ENCODE results near the gene GORASP1. TPM values are rescaled to one million over a fixed set of nuclear protein-coding genes. Genes with fewer than 3 reads are reported as not detected.

Gene GORASP1
- total and polyA plus RNA-seq, 2 experiments from 2014 or later: 69.3 to 135 TPM

- H3K9me3 ChIP-seq (ENCODE audit: low read depth): no peaks in the 10 kb centered on the region
- peak; percentile 7 for TF ChIP-seq CTCF (IDR thresholded peaks at IDR 0.05; ENCODE audit: low read depth, low read length)
- H3K27ac ChIP-seq: no peak overlapping the region
- H3K4me3 ChIP-seq: no peak overlapping the region
- no peaks in the 10 kb centered on the region for H3K4me1 ChIP-seq (ENCODE audit: low read depth)
- peaks cover 44% of the 10 kb centered on the region for H3K36me3 ChIP-seq
- DNase-seq (ENCODE audit: low read depth in 1 of 2, low spot score in 1 of 2): no peak
- no peaks in the 10 kb centered on the region for H3K27me3 ChIP-seq
Measured at GRCh38 chr3:39079530-39079929, 27.9 kb downstream of the GORASP1 start.

GRCh38 chr3:39075910-39076309, 31.5 kb downstream of the GORASP1 start:
- Histone ChIP-seq H3K4me1 (ENCODE audit: low read depth) (no peaks in the 10 kb centered on the region), H3K36me3 (peaks cover 46% of the 10 kb centered on the region), H3K4me3 (no peak overlapping the region), H3K27ac (no peak overlapping the region), H3K27me3 (no peaks in the 10 kb centered on the region), H3K9me3 (ENCODE audit: low read depth) (no peaks in the 10 kb centered on the region)
- TF ChIP-seq CTCF (IDR thresholded peaks at IDR 0.05; ENCODE audit: low read depth, low read length): no peak
- no peak for DNase-seq (ENCODE audit: low read depth in 1 of 2, low spot score in 1 of 2)

GRCh38 chr3:39068556-39068955, 38.9 kb downstream of the GORASP1 start:
- Histone ChIP-seq H3K27me3 (no peaks in the 10 kb centered on the region), H3K9me3 (ENCODE audit: low read depth) (no peaks in the 10 kb centered on the region), H3K27ac (no peak overlapping the region), H3K36me3 (peaks cover 35% of the 10 kb centered on the region), H3K4me1 (ENCODE audit: low read depth) (no peaks in the 10 kb centered on the region), H3K4me3 (no peak overlapping the region)
- no peak for TF ChIP-seq CTCF (IDR thresholded peaks at IDR 0.05; ENCODE audit: low read depth, low read length)
- no peak for DNase-seq (ENCODE audit: low read depth in 1 of 2, low spot score in 1 of 2)

- Histone ChIP-seq H3K9me3 (ENCODE audit: low read depth) (no peaks in the 10 kb centered on the region), H3K4me1 (ENCODE audit: low read depth) (no peaks in the 10 kb centered on the region), H3K36me3 (peaks cover 35% of the 10 kb centered on the region), H3K27me3 (no peaks in the 10 kb centered on the region), H3K4me3 (no peak overlapping the region), H3K27ac (no peak overlapping the region)
- DNase-seq (ENCODE audit: low read depth in 1 of 2, low spot score in 1 of 2): no peak
- TF ChIP-seq CTCF (IDR thresholded peaks at IDR 0.05; ENCODE audit: low read depth, low read length): no peak
Measured at GRCh38 chr3:39067286-39067685, 40.1 kb downstream of the GORASP1 start.

GRCh38 chr3:39065197-39065596, 42.2 kb downstream of the GORASP1 start:
- peak; percentile 54 for TF ChIP-seq CTCF (IDR thresholded peaks at IDR 0.05; ENCODE audit: low read depth, low read length)
- H3K9me3 ChIP-seq (ENCODE audit: low read depth): no peaks in the 10 kb centered on the region
- H3K27ac ChIP-seq: no peak overlapping the region
- H3K36me3 ChIP-seq: peaks cover 31% of the 10 kb centered on the region
- H3K27me3 ChIP-seq: no peaks in the 10 kb centered on the region
- peak; percentile 45 to 60 for DNase-seq (ENCODE audit: low read depth in 1 of 2, low spot score in 1 of 2)
- no peaks in the 10 kb centered on the region for H3K4me1 ChIP-seq (ENCODE audit: low read depth)
- H3K4me3 ChIP-seq: no peak overlapping the region

GRCh38 chr3:39064646-39065045, 42.8 kb downstream of the GORASP1 start:
- Histone ChIP-seq H3K27ac (no peak overlapping the region), H3K4me3 (no peak overlapping the region), H3K36me3 (peaks cover 25% of the 10 kb centered on the region), H3K9me3 (ENCODE audit: low read depth) (no peaks in the 10 kb centered on the region), H3K27me3 (no peaks in the 10 kb centered on the region), H3K4me1 (ENCODE audit: low read depth) (no peaks in the 10 kb centered on the region)
- no peak for TF ChIP-seq CTCF (IDR thresholded peaks at IDR 0.05; ENCODE audit: low read depth, low read length)
- no peak for DNase-seq (ENCODE audit: low read depth in 1 of 2, low spot score in 1 of 2)
